A673 (cell line): ENCODE data around the gene PPRC1.
A peak's percentile ranks its signal among the peaks of the same experiment; 100 is the strongest.

ENCODE experiments used
- CTCF ChIP-seq: fragments of 300-800, 200-600 bp; sonication (generic); conservative IDR thresholded peaks from 2 replicates; pipeline ENCODE4 v1.5.1; 2017; ENCODE audit warnings: low read depth, mild to moderate bottlenecking, antibody characterized with exemption, low read length, moderate library complexity, mixed read lengths
- EZH2 ChIP-seq: fragments of 200-600 bp; sonication (generic); IDR thresholded peaks from 2 replicates; pipeline ENCODE4 v1.6.1; 2017; ENCODE audit warnings: borderline replicate concordance, low read depth, mild to moderate bottlenecking, mixed read lengths, antibody characterized with exemption, low read length; ENCODE audit not compliant: poor library complexity, severe bottlenecking

GRCh38 chr10:102132563-102133372, at the start of gene PPRC1:
- TF ChIP-seq CTCF (peak; percentile 96), EZH2 (no peak)
